GM12878 (cell line): Measurements from ENCODE around the gene GSTM2.

Experiments used
- CHD1 ChIP-seq: IDR thresholded peaks from 2 replicates; pipeline ENCODE4 v1.6.1; 2012; ENCODE audit warnings: low read depth, low read length, improper control_type of control experiment
- EGR1 ChIP-seq, 2 experiments: IDR thresholded peaks; 1 replicate in 1 of 2; 2 replicates in 1 of 2; pipeline ENCODE4 v1.6.1; 2011 to 2012; ENCODE audit warnings: low read depth in 2 of 2, low read length in 2 of 2, borderline replicate concordance in 1 of 2, mild to moderate bottlenecking in 1 of 2, moderate library complexity in 1 of 2
- EP300 ChIP-seq, 2 experiments: fragments of 150-350 bp in 1 of 2; IDR thresholded peaks; 2 replicates each; pipeline ENCODE4 v1.6.1; 2011 to 2012; ENCODE audit warnings: low read depth in 2 of 2, low read length in 2 of 2, borderline replicate concordance in 1 of 2, improper control_type of control experiment in 1 of 2, inconsistent platforms in 1 of 2; ENCODE audit not compliant: control insufficient read depth in 1 of 2
- MEF2A ChIP-seq: IDR thresholded peaks from 2 replicates; pipeline ENCODE4 v1.6.1; 2011; ENCODE audit warnings: low read depth, mild to moderate bottlenecking, low read length, moderate library complexity; ENCODE audit not compliant: insufficient read depth
- POLR2A ChIP-seq: IDR thresholded peaks from 2 replicates; pipeline ENCODE4 v1.6.1; 2011; ENCODE audit warnings: low read depth, mild to moderate bottlenecking, low read length
- POU2F2 ChIP-seq: IDR thresholded peaks from 3 replicates; pipeline ENCODE4 v1.6.1; 2011; ENCODE audit warnings: low read depth, mild to moderate bottlenecking, low read length, borderline replicate concordance
- RBBP5 ChIP-seq: fragments of 200-600 bp; sonication (generic); conservative IDR thresholded peaks from 2 replicates; pipeline ENCODE4 v1.6.1; 2016
- SIN3A ChIP-seq: IDR thresholded peaks from 2 replicates; pipeline ENCODE4 v1.6.1; 2012; ENCODE audit warnings: low read depth, low read length, improper control_type of control experiment
- TCF12 ChIP-seq: IDR thresholded peaks from 2 replicates; pipeline ENCODE4 v1.6.1; 2011; ENCODE audit warnings: low read depth, mild to moderate bottlenecking, low read length
- USF1 ChIP-seq: IDR thresholded peaks from 2 replicates; pipeline ENCODE4 v1.6.1; 2011; ENCODE audit warnings: borderline replicate concordance, low read depth, mild to moderate bottlenecking, moderate library complexity, mixed read lengths, low read length; ENCODE audit not compliant: insufficient read depth; ENCODE audit errors: extremely low read length
- TF ChIP-seq, protein P1 (sequence below), 3 experiments: IDR thresholded peaks in 2 of 3; conservative IDR thresholded peaks in 1 of 3; 2 replicates each; pipeline ENCODE4 v1.5.1; 2011; ENCODE audit warnings: low read depth in 3 of 3, low read length in 3 of 3, mild to moderate bottlenecking in 3 of 3, control low read depth in 2 of 3, moderate library complexity in 2 of 3, inconsistent platforms in 1 of 3, mixed read lengths in 1 of 3; ENCODE audit not compliant: control insufficient read depth in 2 of 3, insufficient read depth in 1 of 3; ENCODE audit errors: extremely low read depth in 1 of 3
- TF ChIP-seq, protein P2 (sequence below): IDR thresholded peaks from 2 replicates; pipeline ENCODE4 v1.6.1; 2011; ENCODE audit warnings: low read depth, mild to moderate bottlenecking, low read length, moderate library complexity, borderline replicate concordance; ENCODE audit errors: extremely low read depth
- TF ChIP-seq, protein P3 (sequence below): IDR thresholded peaks from 2 replicates; pipeline ENCODE4 v1.6.1; 2011; ENCODE audit warnings: borderline replicate concordance, low read depth, mild to moderate bottlenecking, moderate library complexity, low read length; ENCODE audit not compliant: insufficient read depth, poor library complexity, severe bottlenecking

DNA sequence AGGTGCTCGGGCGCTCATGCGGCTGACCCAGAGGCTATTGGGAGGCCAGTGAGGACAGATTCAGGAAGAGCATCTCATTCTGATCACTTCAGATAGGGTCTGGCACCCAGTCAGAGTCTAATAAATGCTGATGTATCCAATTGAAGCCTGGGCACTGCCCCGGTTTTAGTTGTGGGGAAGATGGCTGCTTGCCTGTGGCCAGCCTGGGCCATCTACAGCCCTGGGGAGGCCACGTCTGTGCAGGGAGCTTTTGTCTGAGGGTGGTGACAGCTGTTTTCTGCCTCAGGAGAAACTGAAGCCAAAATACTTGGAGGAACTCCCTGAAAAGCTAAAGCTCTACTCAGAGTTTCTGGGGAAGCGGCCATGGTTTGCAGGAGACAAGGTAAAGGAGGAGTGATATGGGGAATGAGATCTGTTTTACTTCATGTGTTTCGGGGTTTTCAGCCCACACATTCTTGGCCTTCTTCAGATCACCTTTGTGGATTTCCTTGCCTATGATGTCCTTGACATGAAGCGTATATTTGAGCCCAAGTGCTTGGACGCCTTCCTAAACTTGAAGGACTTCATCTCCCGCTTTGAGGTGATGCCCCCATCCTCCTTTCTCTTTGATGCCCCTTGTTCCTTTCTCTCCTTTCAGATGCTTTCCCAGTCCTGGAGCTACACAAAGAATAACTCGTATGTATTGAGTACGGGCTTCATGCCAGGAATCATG is 47.0 kb downstream of the GSTM2 start:
- TF ChIP-seq, protein P1, sequence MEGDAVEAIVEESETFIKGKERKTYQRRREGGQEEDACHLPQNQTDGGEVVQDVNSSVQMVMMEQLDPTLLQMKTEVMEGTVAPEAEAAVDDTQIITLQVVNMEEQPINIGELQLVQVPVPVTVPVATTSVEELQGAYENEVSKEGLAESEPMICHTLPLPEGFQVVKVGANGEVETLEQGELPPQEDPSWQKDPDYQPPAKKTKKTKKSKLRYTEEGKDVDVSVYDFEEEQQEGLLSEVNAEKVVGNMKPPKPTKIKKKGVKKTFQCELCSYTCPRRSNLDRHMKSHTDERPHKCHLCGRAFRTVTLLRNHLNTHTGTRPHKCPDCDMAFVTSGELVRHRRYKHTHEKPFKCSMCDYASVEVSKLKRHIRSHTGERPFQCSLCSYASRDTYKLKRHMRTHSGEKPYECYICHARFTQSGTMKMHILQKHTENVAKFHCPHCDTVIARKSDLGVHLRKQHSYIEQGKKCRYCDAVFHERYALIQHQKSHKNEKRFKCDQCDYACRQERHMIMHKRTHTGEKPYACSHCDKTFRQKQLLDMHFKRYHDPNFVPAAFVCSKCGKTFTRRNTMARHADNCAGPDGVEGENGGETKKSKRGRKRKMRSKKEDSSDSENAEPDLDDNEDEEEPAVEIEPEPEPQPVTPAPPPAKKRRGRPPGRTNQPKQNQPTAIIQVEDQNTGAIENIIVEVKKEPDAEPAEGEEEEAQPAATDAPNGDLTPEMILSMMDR (IDR thresholded peaks at IDR 0.05 in 2 of 3, conservative IDR thresholded peaks at IDR 0.05 in 1 of 3; ENCODE audit: control insufficient read depth in 2 of 3, extremely low read depth in 1 of 3, insufficient read depth in 1 of 3, low read depth in 3 of 3, low read length in 3 of 3), result no peak
- TF ChIP-seq EP300 (IDR thresholded peaks at IDR 0.05; ENCODE audit: borderline replicate concordance in 1 of 2, control insufficient read depth in 1 of 2, low read depth in 2 of 2, low read length in 2 of 2), result no peak
- TF ChIP-seq, protein P2, sequence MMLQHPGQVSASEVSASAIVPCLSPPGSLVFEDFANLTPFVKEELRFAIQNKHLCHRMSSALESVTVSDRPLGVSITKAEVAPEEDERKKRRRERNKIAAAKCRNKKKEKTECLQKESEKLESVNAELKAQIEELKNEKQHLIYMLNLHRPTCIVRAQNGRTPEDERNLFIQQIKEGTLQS, result no peak
- TF ChIP-seq SIN3A, result no peak
- TF ChIP-seq CHD1, result no peak
- no peak for TF ChIP-seq POLR2A
- TF ChIP-seq, protein P3, sequence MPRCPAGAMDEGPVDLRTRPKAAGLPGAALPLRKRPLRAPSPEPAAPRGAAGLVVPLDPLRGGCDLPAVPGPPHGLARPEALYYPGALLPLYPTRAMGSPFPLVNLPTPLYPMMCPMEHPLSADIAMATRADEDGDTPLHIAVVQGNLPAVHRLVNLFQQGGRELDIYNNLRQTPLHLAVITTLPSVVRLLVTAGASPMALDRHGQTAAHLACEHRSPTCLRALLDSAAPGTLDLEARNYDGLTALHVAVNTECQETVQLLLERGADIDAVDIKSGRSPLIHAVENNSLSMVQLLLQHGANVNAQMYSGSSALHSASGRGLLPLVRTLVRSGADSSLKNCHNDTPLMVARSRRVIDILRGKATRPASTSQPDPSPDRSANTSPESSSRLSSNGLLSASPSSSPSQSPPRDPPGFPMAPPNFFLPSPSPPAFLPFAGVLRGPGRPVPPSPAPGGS, result no peak
- no peak for TF ChIP-seq EGR1 (IDR thresholded peaks at IDR 0.05; ENCODE audit: borderline replicate concordance in 1 of 2, low read depth in 2 of 2, low read length in 2 of 2)
- no peak for TF ChIP-seq USF1
- TF ChIP-seq MEF2A, result no peak
- TF ChIP-seq TCF12, result no peak
- TF ChIP-seq POU2F2, result no peak
- TF ChIP-seq RBBP5, result no peak
